PFSK-1 (cell line): Measurements from ENCODE around the gene ALOX12.

Experiments
- FOXP2 ChIP-seq: optimal IDR thresholded peaks from 2 replicates; pipeline ENCODE3; 2011; ENCODE audit warnings: borderline replicate concordance, control low read depth, inconsistent platforms; ENCODE audit not compliant: insufficient read depth; ENCODE audit errors: extremely low read length, extremely low read depth
- POLR2AphosphoS5 ChIP-seq: IDR thresholded peaks from 2 replicates; pipeline ENCODE4 v1.6.1; 2012; ENCODE audit warnings: low read depth, mild to moderate bottlenecking, control low read depth, low read length, moderate library complexity
- SIN3A ChIP-seq: IDR thresholded peaks from 2 replicates; pipeline ENCODE4 v1.6.1; 2012; ENCODE audit warnings: mild to moderate bottlenecking, low read length, moderate library complexity, borderline replicate concordance; ENCODE audit not compliant: insufficient read depth
- TAF1 ChIP-seq: IDR thresholded peaks from 2 replicates; pipeline ENCODE4 v1.6.1; 2012; ENCODE audit warnings: low read length, control low read depth, borderline replicate concordance; ENCODE audit not compliant: insufficient read depth

- TF ChIP-seq TAF1 (no peak), POLR2AphosphoS5 (no peak), FOXP2 (no peak), SIN3A (no peak)
Measured at GRCh38 chr17:7017827-7018200, 22.0 kb downstream of the ALOX12 start.
